Rectal smooth muscle tissue (tissue), 1 donor: ENCODE results near the gene ATG16L2.
A peak's percentile ranks its signal among the peaks of the same experiment; 100 is the strongest.
"Not testable (repeated sequence)": the region's sequence is repeated elsewhere in the genome, so short reads cannot be mapped to it uniquely, and the experiment has no call there.

Experiments used
- H3K27ac ChIP-seq: one replicate; pipeline ENCODE4 v1.7.0; 2013; ENCODE audit warnings: low read depth, low read length, inconsistent platforms
- H3K27me3 ChIP-seq: one replicate; pipeline ENCODE4 v1.7.0; 2013; ENCODE audit warnings: low read length; ENCODE audit not compliant: control insufficient read depth, insufficient read depth
- H3K36me3 ChIP-seq: one replicate; pipeline ENCODE4 v1.7.0; 2013; ENCODE audit warnings: low read length; ENCODE audit not compliant: control insufficient read depth, insufficient read depth
- H3K4me1 ChIP-seq: one replicate; pipeline ENCODE4 v1.7.0; 2013; ENCODE audit warnings: low read length; ENCODE audit not compliant: control insufficient read depth, insufficient read depth
- H3K4me3 ChIP-seq: one replicate; pipeline ENCODE4 v1.7.0; 2013; ENCODE audit warnings: low read length
- H3K9ac ChIP-seq: one replicate; pipeline ENCODE4 v1.7.0; 2013; ENCODE audit warnings: low read length

The ATG16L2 gene

DNA sequence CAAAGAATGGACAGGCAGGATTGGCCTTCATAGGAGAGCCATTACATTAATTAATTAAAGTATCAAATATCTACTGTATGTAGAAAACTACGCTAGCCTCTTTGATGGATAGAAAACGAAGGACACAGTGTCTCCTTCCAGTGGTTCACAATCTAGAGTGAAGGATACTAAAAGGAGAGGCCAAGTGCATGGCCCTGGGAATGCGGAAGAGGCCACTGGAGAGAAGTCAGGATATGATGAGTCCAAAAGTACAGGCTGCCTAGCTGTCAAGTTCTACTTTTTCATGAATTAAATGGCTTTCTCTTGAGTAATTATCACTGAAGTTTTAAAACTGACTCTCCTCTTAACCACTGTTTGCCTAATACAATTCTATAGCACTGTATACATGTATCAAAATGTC is 41.9 kb downstream of the ATG16L2 start:
- Histone ChIP-seq H3K9ac (no peak overlapping the region), H3K36me3 (no peaks in the 10 kb centered on the region), H3K27ac (no peak overlapping the region), H3K4me1 (peaks cover 12% of the 10 kb centered on the region), H3K4me3 (no peak overlapping the region), H3K27me3 (no peaks in the 10 kb centered on the region)

DNA sequence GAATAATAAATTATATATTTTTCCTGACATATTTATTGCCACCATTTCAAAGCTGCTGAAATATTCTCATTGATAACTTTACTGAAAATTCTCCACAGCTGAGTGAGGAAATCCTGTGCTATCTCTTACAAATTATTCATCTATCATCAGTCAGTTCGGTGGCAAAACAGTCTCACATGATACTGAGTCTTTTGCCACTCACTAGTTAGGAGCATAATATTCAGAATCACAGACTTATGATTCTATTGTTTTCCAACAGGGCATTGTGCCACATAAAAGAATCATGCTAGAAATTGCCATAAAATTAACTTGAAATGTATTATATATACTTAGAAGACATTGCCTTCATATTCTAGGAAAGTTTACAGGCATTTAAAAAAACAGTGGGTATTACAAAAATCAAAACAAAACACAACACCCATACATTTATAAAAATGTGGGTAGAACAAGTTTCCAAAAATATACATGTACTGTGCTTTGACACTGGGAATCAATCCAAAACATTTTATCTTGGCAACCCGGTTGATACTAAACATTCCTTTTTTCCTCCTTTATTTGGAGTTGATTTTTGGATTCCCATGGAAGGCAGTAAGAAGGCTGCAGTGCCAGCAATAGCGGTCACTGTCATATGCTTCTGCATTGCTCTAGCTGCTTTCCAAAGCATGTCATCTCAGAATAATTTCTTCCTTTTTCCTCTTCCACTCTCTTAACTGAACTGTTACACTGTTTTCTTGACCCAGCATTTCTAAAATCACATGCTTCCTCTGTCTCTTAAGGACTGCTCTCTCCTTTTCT is 42.5 kb downstream of the ATG16L2 start:
- Histone ChIP-seq H3K9ac (no peak overlapping the region), H3K27me3 (no peaks in the 10 kb centered on the region), H3K27ac (peak overlapping the region; percentile 40), H3K4me3 (no peak overlapping the region), H3K36me3 (no peaks in the 10 kb centered on the region), H3K4me1 (peaks cover 12% of the 10 kb centered on the region)

GRCh38 chr11:72858267-72858666 is 44.1 kb downstream of the ATG16L2 start:
- H3K27ac ChIP-seq, H3K36me3 ChIP-seq: not testable (repeated sequence)
- H3K4me1 ChIP-seq: peaks cover 12% of the 10 kb centered on the region

GRCh38 chr11:72859126-72859525 is 44.9 kb downstream of the ATG16L2 start:
- Histone ChIP-seq H3K4me3 (no peak overlapping the region), H3K4me1 (peaks cover 12% of the 10 kb centered on the region), H3K9ac (no peak overlapping the region), H3K36me3 (no peaks in the 10 kb centered on the region), H3K27ac (no peak overlapping the region), H3K27me3 (no peaks in the 10 kb centered on the region)

More at GRCh38 chr11:72858267-72858666, 44.1 kb downstream of the ATG16L2 start:
- not testable (repeated sequence) for H3K9ac ChIP-seq, H3K4me3 ChIP-seq, H3K27me3 ChIP-seq

GRCh38 chr11:72860010-72860409 is 45.8 kb downstream of the ATG16L2 start:
- Histone ChIP-seq H3K4me3 (no peak overlapping the region), H3K9ac (no peak overlapping the region), H3K27me3 (no peaks in the 10 kb centered on the region), H3K4me1 (peaks cover 16% of the 10 kb centered on the region), H3K36me3 (no peaks in the 10 kb centered on the region), H3K27ac (no peak overlapping the region)

GRCh38 chr11:72860592-72860991 is 46.4 kb downstream of the ATG16L2 start:
- Histone ChIP-seq H3K9ac (no peak overlapping the region), H3K27ac (no peak overlapping the region), H3K27me3 (no peaks in the 10 kb centered on the region), H3K4me3 (no peak overlapping the region), H3K36me3 (no peaks in the 10 kb centered on the region), H3K4me1 (peaks cover 20% of the 10 kb centered on the region)

- H3K4me1 ChIP-seq: peaks cover 9% of the 10 kb centered on the region
- no peak overlapping the region for H3K4me3 ChIP-seq
- no peak overlapping the region for H3K9ac ChIP-seq
- no peaks in the 10 kb centered on the region for H3K36me3 ChIP-seq
- no peak overlapping the region for H3K27ac ChIP-seq
- no peaks in the 10 kb centered on the region for H3K27me3 ChIP-seq
These were observed 48.9 kb downstream of the ATG16L2 start for GRCh38 chr11:72863091-72863490.

GRCh38 chr11:72863916-72864315 is 49.7 kb downstream of the ATG16L2 start:
- Histone ChIP-seq H3K4me3 (no peak overlapping the region), H3K36me3 (no peaks in the 10 kb centered on the region), H3K27me3 (no peaks in the 10 kb centered on the region), H3K9ac (no peak overlapping the region), H3K4me1 (peaks cover 9% of the 10 kb centered on the region), H3K27ac (no peak overlapping the region)

DNA sequence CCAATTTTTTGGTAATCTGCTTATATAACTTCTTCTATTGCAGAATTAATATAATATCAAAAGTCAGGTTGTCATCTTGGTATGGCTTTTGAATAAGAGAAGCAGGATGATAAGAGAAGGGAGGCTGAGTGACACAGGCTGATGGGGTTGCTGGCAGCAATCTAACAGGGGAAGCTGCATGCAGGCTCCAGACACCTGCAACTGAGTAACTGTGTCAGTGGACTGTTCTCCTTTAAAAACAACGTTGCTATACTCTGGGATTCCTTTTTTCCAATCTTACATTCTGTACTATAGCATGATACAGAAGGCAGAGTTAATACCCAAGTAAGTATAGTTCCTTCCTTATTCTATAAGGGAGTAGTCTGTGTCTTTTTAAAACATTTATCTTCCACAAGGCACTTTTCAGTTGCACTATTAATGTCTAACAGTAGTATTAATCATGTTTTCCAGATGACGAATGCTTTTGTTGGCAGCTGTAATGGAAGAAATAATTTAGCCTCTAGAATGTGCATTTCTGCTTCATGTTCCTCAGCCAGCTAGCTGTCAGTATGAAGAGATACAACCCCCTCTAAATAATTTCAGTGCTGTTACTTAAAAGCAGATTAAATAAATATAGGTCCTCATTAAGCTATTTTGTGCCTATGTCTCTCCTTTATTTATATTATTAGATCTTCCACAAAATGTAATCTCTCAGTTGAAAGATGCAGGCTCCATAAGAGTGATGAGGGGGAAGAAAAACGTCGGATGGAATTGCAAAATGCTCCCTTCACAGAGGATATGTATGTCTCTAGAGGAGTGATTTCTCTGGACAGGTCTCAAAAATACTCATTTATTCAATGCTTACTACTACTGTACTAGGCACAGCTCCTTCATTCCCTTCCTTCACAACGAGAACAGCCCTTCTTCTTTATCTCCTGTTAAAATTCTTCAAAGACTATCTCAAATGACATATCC is 50.8 kb downstream of the ATG16L2 start:
- Histone ChIP-seq H3K27ac (no peak overlapping the region), H3K9ac (no peak overlapping the region), H3K4me1 (peaks cover 9% of the 10 kb centered on the region), H3K27me3 (no peaks in the 10 kb centered on the region), H3K4me3 (no peak overlapping the region), H3K36me3 (no peaks in the 10 kb centered on the region)

DNA sequence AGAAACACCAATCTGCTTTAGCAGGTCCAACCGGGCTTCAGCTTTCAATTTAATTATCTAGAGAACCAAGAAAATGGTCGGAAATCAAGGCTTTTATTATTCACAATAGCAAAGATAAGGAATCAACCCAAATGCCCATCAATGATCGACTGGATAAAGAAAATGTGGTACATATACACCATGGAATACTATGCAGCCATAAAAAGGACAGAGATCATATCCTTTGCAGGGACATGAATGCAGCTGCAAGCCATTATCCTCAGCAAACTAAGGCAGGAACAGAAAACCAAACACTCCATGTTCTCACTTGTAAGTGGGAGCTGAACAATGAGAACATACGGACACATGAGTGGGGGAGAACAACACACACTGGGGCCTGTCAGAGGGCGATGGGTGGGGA is 53.8 kb downstream of the ATG16L2 start:
- Histone ChIP-seq H3K27ac (no peak overlapping the region), H3K4me1 (peaks cover 9% of the 10 kb centered on the region), H3K36me3 (no peaks in the 10 kb centered on the region), H3K4me3 (no peak overlapping the region), H3K9ac (no peak overlapping the region), H3K27me3 (no peaks in the 10 kb centered on the region)

DNA sequence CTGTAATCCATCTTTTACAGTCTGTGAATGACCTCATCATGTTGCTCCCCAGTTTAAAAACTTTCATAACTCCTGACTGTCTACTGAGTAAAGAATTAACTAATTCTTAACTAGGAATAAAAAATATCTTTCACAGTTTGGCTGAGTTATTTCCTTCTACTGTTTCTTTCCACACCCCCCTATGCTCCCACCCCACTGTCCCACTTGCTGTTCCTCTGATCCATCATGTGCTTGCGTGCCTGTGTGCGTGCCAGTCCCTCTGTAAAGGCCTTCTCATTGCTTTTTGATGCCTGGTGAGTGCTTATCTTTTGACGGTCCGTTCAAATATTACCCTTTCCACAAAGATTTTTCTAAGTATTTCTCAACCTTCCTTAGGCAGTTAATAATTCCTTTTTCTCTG is 55.6 kb downstream of the ATG16L2 start:
- H3K9ac ChIP-seq: no peak overlapping the region
- peaks cover 6% of the 10 kb centered on the region for H3K4me1 ChIP-seq

GRCh38 chr11:72871119-72871518 is 56.9 kb downstream of the ATG16L2 start:
- no peak overlapping the region for H3K9ac ChIP-seq
- H3K27me3 ChIP-seq: no peaks in the 10 kb centered on the region
- no peak overlapping the region for H3K27ac ChIP-seq
- H3K4me3 ChIP-seq: no peak overlapping the region
- no peaks in the 10 kb centered on the region for H3K36me3 ChIP-seq
- H3K4me1 ChIP-seq: no peaks in the 10 kb centered on the region

More for the DNA sequence above, 55.6 kb downstream of the ATG16L2 start:
- no peak overlapping the region for H3K4me3 ChIP-seq
- no peak overlapping the region for H3K27ac ChIP-seq
- no peaks in the 10 kb centered on the region for H3K36me3 ChIP-seq
- no peaks in the 10 kb centered on the region for H3K27me3 ChIP-seq
